H1 (cell line): ENCODE data around the gene PLA2G15. TPM values are rescaled to one million over a fixed set of nuclear protein-coding genes. Genes with fewer than 3 reads are reported as not detected.

ENCODE experiments used
- CTCF ChIA-PET: fragments of 300-600 bp; sonication (Branson Sonifier 250); formaldehyde crosslinking; loops from one replicate; lab custom pipeline; 2021; ENCODE audit not compliant: partially characterized antibody; lab: Charles Lee
- POLR2A ChIA-PET: fragments of 300-600 bp; sonication (Branson Sonifier 250); formaldehyde crosslinking; loops from one replicate; lab custom pipeline; 2021; ENCODE audit warnings: inconsistent platforms; ENCODE audit not compliant: partially characterized antibody; lab: Charles Lee
- DNase-seq, 2 experiments: peaks; one replicate each; pipeline versions ENCODE4 v3.0.0 to v3.0.0-alpha.2; 2010 to 2022; ENCODE audit warnings: low spot score in 2 of 2, low read depth in 1 of 2, mixed read lengths in 1 of 2
- FAIRE-seq: peaks from 2 replicates; lab custom pipeline; 2011; peaks lifted over from hg19 to GRCh38; lab: Jason Lieb, UNC
- H2AFZ ChIP-seq: 2 replicates; pipeline ENCODE4 v1.8.1; 2012; ENCODE audit warnings: low read length, inconsistent platforms
- H2AK5ac ChIP-seq: 2 replicates; pipeline ENCODE4 v1.6.1; 2013; ENCODE audit warnings: low read depth, low read length
- H2BK120ac ChIP-seq: replicated peaks from 2 replicates; pipeline ENCODE3; 2013; ENCODE audit warnings: low read depth, low read length, inconsistent platforms
- H2BK12ac ChIP-seq: 2 replicates; pipeline ENCODE4 v1.6.1; 2013; ENCODE audit warnings: low read depth, low read length
- H2BK15ac ChIP-seq: 2 replicates; pipeline ENCODE4 v1.6.1; 2013; ENCODE audit warnings: low read length
- H2BK20ac ChIP-seq: 2 replicates; pipeline ENCODE4 v1.6.1; 2013; ENCODE audit warnings: low read length
- H2BK5ac ChIP-seq: 2 replicates; pipeline ENCODE4 v1.6.1; 2013; ENCODE audit warnings: low read depth, low read length
- H3K14ac ChIP-seq: 2 replicates; pipeline ENCODE4 v1.6.1; 2013; ENCODE audit warnings: inconsistent platforms; ENCODE audit not compliant: insufficient read length
- H3K18ac ChIP-seq: 2 replicates; pipeline ENCODE4 v1.6.1; 2013; ENCODE audit warnings: low read length; ENCODE audit errors: extremely low read depth
- H3K23ac ChIP-seq: 2 replicates; pipeline ENCODE4 v1.6.1; 2013; ENCODE audit warnings: inconsistent platforms; ENCODE audit not compliant: insufficient read length
- H3K23me2 ChIP-seq: 2 replicates; pipeline ENCODE4 v1.6.1; 2013; ENCODE audit warnings: low read depth, low read length
- H3K27ac ChIP-seq: 2 replicates; pipeline ENCODE4 v1.6.1; 2011; ENCODE audit warnings: low read depth, low read length, inconsistent platforms
- H3K27me3 ChIP-seq, 4 experiments: replicated peaks in 1 of 4; 1 replicate in 1 of 4; 2 replicates in 3 of 4; pipeline versions ENCODE4 v1.6.1 to v1.8.1; 2011 to 2013; ENCODE audit warnings: low read length in 3 of 4, mild to moderate bottlenecking in 3 of 4, inconsistent platforms in 2 of 4, mixed read lengths in 2 of 4, moderate library complexity in 1 of 4; ENCODE audit not compliant: control insufficient read depth in 3 of 4, insufficient read depth in 3 of 4; ENCODE audit errors: extremely low read depth in 1 of 4
- H3K36me3 ChIP-seq, 4 experiments: 2 replicates each; pipeline versions ENCODE4 v1.6.1 to v1.8.1; 2011 to 2013; ENCODE audit warnings: mild to moderate bottlenecking in 4 of 4, low read length in 3 of 4, moderate library complexity in 2 of 4, control low read depth in 1 of 4, inconsistent platforms in 1 of 4; ENCODE audit not compliant: insufficient read depth in 4 of 4, control insufficient read depth in 2 of 4
- H3K4ac ChIP-seq: replicated peaks from 2 replicates; pipeline ENCODE3; 2013; ENCODE audit warnings: low read length, low read depth, mixed read lengths, inconsistent platforms; ENCODE audit not compliant: insufficient read length
- H3K4me1 ChIP-seq, 4 experiments: replicated peaks in 1 of 4; 1 replicate in 1 of 4; 2 replicates in 3 of 4; pipeline versions ENCODE4 v1.6.1 to v1.8.1; 2011 to 2013; ENCODE audit warnings: low read length in 3 of 4, inconsistent platforms in 2 of 4, mixed read lengths in 1 of 4; ENCODE audit not compliant: insufficient read depth in 4 of 4, control insufficient read depth in 3 of 4
- H3K4me2 ChIP-seq, 2 experiments: 2 replicates each; pipeline versions ENCODE4 v1.6.1 to v1.8.1; 2011 to 2013; ENCODE audit warnings: low read depth in 2 of 2, low read length in 2 of 2, control low read depth in 1 of 2, inconsistent platforms in 1 of 2, mild to moderate bottlenecking in 1 of 2; ENCODE audit not compliant: insufficient read depth in 1 of 2
- H3K4me3 ChIP-seq, 4 experiments: fragments of 200-600, 300-600 bp in 1 of 4; sonication (generic), shearing (Covaris generic), sonication (Bioruptor Twin) in 1 of 4; 2 replicates each; pipeline versions ENCODE4 v1.5.1 to v1.8.1; 2011 to 2016; ENCODE audit warnings: low read length in 4 of 4, low read depth in 3 of 4, control low read depth in 2 of 4, inconsistent platforms in 2 of 4, mild to moderate bottlenecking in 2 of 4, mixed read lengths in 1 of 4, moderate library complexity in 1 of 4; ENCODE audit not compliant: insufficient read depth in 2 of 4; ENCODE audit errors: extremely low read depth in 1 of 4
- H3K56ac ChIP-seq: replicated peaks from 2 replicates; pipeline ENCODE3; 2013; ENCODE audit warnings: low read depth, mild to moderate bottlenecking, mixed read lengths, low read length, inconsistent platforms; ENCODE audit not compliant: insufficient read length
- H3K79me1 ChIP-seq: 2 replicates; pipeline ENCODE4 v1.6.1; 2013; ENCODE audit warnings: low read depth, low read length, control low read depth
- H3K79me2 ChIP-seq, 2 experiments: 2 replicates each; pipeline versions ENCODE4 v1.6.1 to v1.8.1; 2012 to 2013; ENCODE audit warnings: low read length in 2 of 2, mild to moderate bottlenecking in 2 of 2, inconsistent platforms in 1 of 2; ENCODE audit not compliant: insufficient read depth in 2 of 2, control insufficient read depth in 1 of 2
- H3K9ac ChIP-seq, 4 experiments: replicated peaks in 1 of 4; 1 replicate in 1 of 4; 2 replicates in 3 of 4; pipeline versions ENCODE4 v1.6.1 to v1.8.1; 2011 to 2013; ENCODE audit warnings: low read depth in 3 of 4, low read length in 3 of 4, control low read depth in 2 of 4, mild to moderate bottlenecking in 2 of 4, moderate library complexity in 2 of 4, inconsistent platforms in 1 of 4; ENCODE audit errors: extremely low read depth in 1 of 4
- H3K9me3 ChIP-seq, 2 experiments: 2 replicates each; pipeline versions ENCODE4 v1.6.1 to v1.8.1; 2012 to 2013; ENCODE audit warnings: mild to moderate bottlenecking in 2 of 2, moderate library complexity in 2 of 2, control low read depth in 1 of 2, inconsistent platforms in 1 of 2, low read depth in 1 of 2, low read length in 1 of 2, mixed read lengths in 1 of 2; ENCODE audit not compliant: insufficient read depth in 2 of 2
- H4K20me1 ChIP-seq, 2 experiments: replicated peaks in 1 of 2; 2 replicates each; pipeline versions ENCODE3 to v1.8.1; 2011 to 2013; ENCODE audit warnings: inconsistent platforms in 2 of 2, low read length in 2 of 2, mild to moderate bottlenecking in 1 of 2; ENCODE audit not compliant: insufficient read depth in 2 of 2, control insufficient read depth in 1 of 2
- H4K5ac ChIP-seq: 2 replicates; pipeline ENCODE4 v1.6.1; 2013; ENCODE audit warnings: low read length, low read depth, mixed read lengths, inconsistent platforms; ENCODE audit not compliant: insufficient read length
- H4K8ac ChIP-seq: 2 replicates; pipeline ENCODE4 v1.8.0; 2013; ENCODE audit warnings: mild to moderate bottlenecking, moderate library complexity, low read length, inconsistent platforms; ENCODE audit not compliant: insufficient read depth; ENCODE audit errors: extremely low read depth
- H4K91ac ChIP-seq: replicated peaks from 2 replicates; pipeline ENCODE3; 2013; ENCODE audit warnings: low read length, mixed read lengths, inconsistent platforms; ENCODE audit not compliant: insufficient read length
- CHD2 ChIP-seq: IDR thresholded peaks from 2 replicates; pipeline ENCODE4 v1.6.1; 2012; ENCODE audit warnings: low read length, improper control_type of control experiment
- FOSL1 ChIP-seq: IDR thresholded peaks from 2 replicates; pipeline ENCODE4 v1.6.1; 2011; ENCODE audit warnings: mild to moderate bottlenecking, low read depth, low read length, moderate library complexity; ENCODE audit not compliant: insufficient read depth
- GTF2F1 ChIP-seq: IDR thresholded peaks from 2 replicates; pipeline ENCODE4 v1.6.1; 2012; ENCODE audit warnings: low read depth, low read length, improper control_type of control experiment, borderline replicate concordance
- KDM5A ChIP-seq: fragments of 200-600 bp; IDR thresholded peaks from 2 replicates; pipeline ENCODE4 v1.7.1; 2012; ENCODE audit warnings: mild to moderate bottlenecking, low read length, inconsistent platforms, mixed read lengths
- POLR2AphosphoS5 ChIP-seq: IDR thresholded peaks from 2 replicates; pipeline ENCODE4 v1.6.1; 2011; ENCODE audit warnings: low read depth, low read length
- SIN3A ChIP-seq, 2 experiments: IDR thresholded peaks in 1 of 2; conservative IDR thresholded peaks in 1 of 2; 2 replicates each; pipeline ENCODE4 v1.6.1; 2011 to 2012; ENCODE audit warnings: low read length in 2 of 2, improper control_type of control experiment in 1 of 2, low read depth in 1 of 2, mild to moderate bottlenecking in 1 of 2
- TCF12 ChIP-seq: IDR thresholded peaks from 2 replicates; pipeline ENCODE4 v1.6.1; 2011; ENCODE audit warnings: low read depth, mild to moderate bottlenecking, low read length
- WGBS, 2 experiments: shearing (Covaris generic) in 1 of 2; methylation state at CpG; one replicate each; pipeline versions ENCODE4 v1.1.6 to v1.1.7; 2013 to 2015; ENCODE audit warnings: low lambda C conversion rate in 2 of 2, mixed read lengths in 2 of 2, inconsistent platforms in 1 of 2, low coverage in 1 of 2, missing lambda C conversion rate in 1 of 2; ENCODE audit not compliant: insufficient replicate concordance in 2 of 2, insufficient coverage in 1 of 2, insufficient read length in 1 of 2; ENCODE audit errors: extremely low coverage in 1 of 2, missing lambda C conversion rate in 1 of 2; 5-methylcytosine and 5-hydroxymethylcytosine counted together
- polyA plus RNA-seq, 7 experiments: library from polyadenylated mRNA; depleted of rRNA in 3 of 7; stranded (reverse) in 5 of 7; unstranded in 2 of 7; fragments of >200 nt in 5 of 7; fragments of 200-250 nt in 2 of 7; gene quantifications; 1 replicate in 5 of 7; 2 replicates in 1 of 7; 4 replicates in 1 of 7; pipeline versions ENCODE4 v1.2.1 to v1.2.3, GENCODE V29; 2011 to 2013; ENCODE audit warnings: missing spikeins in 2 of 7, mixed read lengths in 2 of 7
- total RNA-seq: library from RNA; stranded (reverse); fragmentation: NEBNext Ultra II Directional; extraction: Animal tissue kit (Norgen Biotek cat#: 25700); gene quantifications from 2 replicates; pipeline ENCODE4 v1.2.1, GENCODE V29; 2021
- TF ChIP-seq, protein P1 (sequence below): IDR thresholded peaks from 2 replicates; pipeline ENCODE4 v1.6.1; 2012; ENCODE audit warnings: inconsistent platforms

Gene PLA2G15
- total and polyA plus RNA-seq, 2 of the 8 experiments (the other 6 are each of a cell fraction or from before 2014, with no cell fraction given), result 11.2 to 12.0 TPM

DNA sequence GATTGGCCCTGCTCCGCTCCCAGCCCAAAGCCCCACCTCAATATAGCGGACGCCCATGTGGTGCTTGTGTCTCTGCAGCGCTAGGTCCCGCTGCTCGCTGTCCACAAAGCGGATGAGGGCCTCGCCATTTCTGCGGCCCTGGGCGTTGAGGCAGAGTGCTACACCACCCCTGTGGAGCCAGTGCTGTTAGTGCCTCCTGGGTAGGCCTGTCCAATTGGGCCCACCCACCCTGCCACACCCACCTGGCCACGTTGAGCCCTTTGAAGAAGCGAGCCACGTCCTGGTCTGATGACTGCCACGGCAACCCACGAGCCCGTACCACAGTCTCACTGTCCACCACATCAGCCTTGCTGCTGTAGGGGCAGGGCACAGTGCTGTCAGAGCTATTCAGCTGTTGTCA lies 12.8 kb upstream of the PLA2G15 start:
- POLR2A ChIA-PET, result no interaction called here
- H3K18ac ChIP-seq, result no peak overlapping the region
- no peak overlapping the region for H3K4me3 ChIP-seq
- no peak overlapping the region for H2BK15ac ChIP-seq
- WGBS, 2 experiments, result 87% methylated on average over 15 of the region's 16 CpGs; no CpG with 5 or more reads in 1 of the 2 experiments
- H3K4me2 ChIP-seq, result no peak overlapping the region
- H4K8ac ChIP-seq, result no peak overlapping the region
- H4K5ac ChIP-seq, result no peak overlapping the region
- no peak overlapping the region for H3K14ac ChIP-seq
- H3K79me1 ChIP-seq, result peaks cover 5% of the 10 kb centered on the region; the same call in 1 of the 2 replicates
- no peak overlapping the region for H2AFZ ChIP-seq
- no peak overlapping the region for H2BK20ac ChIP-seq
- no peak for TF ChIP-seq TCF12
- TF ChIP-seq KDM5A, result no peak
- no peak for TF ChIP-seq FOSL1
- TF ChIP-seq CHD2, result no peak
- TF ChIP-seq POLR2AphosphoS5, result no peak
- TF ChIP-seq SIN3A (conservative IDR thresholded peaks at IDR 0.05 in 1 of 2, IDR thresholded peaks at IDR 0.05 in 1 of 2; ENCODE audit: low read depth in 1 of 2, low read length in 2 of 2), result no peak
- TF ChIP-seq GTF2F1, result no peak
- TF ChIP-seq, protein P1, sequence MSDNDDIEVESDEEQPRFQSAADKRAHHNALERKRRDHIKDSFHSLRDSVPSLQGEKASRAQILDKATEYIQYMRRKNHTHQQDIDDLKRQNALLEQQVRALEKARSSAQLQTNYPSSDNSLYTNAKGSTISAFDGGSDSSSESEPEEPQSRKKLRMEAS, result no peak
- H4K91ac ChIP-seq, result no peak overlapping the region
- no peak overlapping the region for H3K4ac ChIP-seq
- DNase-seq (no peak), FAIRE-seq (no peak)
- no peak overlapping the region for H2BK120ac ChIP-seq
- H3K27ac ChIP-seq, result no peak overlapping the region
- no peak overlapping the region for H3K23ac ChIP-seq
- peaks cover 18% of the 10 kb centered on the region for H3K23me2 ChIP-seq
- H3K36me3 ChIP-seq, result peaks cover 9 to 39% (median 29%) of the 10 kb centered on the region in 4 experiments
- CTCF ChIA-PET, result interaction anchor here (1.0 kb wide), 1 partner anchor 172 kb away, joined by 3 read pairs; no protein-coding TSS in a partner anchor
- no peak overlapping the region for H3K56ac ChIP-seq
- H2BK5ac ChIP-seq, result no peak overlapping the region
- H2AK5ac ChIP-seq, result no peak overlapping the region
- no peak overlapping the region for H3K9ac ChIP-seq
- H2BK12ac ChIP-seq, result no peak overlapping the region
- H3K4me1 ChIP-seq, result peaks cover 0 to 21% (median 16%) of the 10 kb centered on the region in 4 experiments; a peak in 5 of 7 replicates
- no peaks in the 10 kb centered on the region for H3K27me3 ChIP-seq
- peaks cover 5 to 19% of the 10 kb centered on the region in 2 experiments for H3K79me2 ChIP-seq
- no peaks in the 10 kb centered on the region for H3K9me3 ChIP-seq
- peaks cover 21 to 33% of the 10 kb centered on the region in 2 experiments for H4K20me1 ChIP-seq
